Parathyroid adenoma (tissue), 2 donors: ENCODE results near the gene MUC4.

Source experiments
- H2AFZ ChIP-seq: fragments of 300-600 bp; sonication (generic); one replicate; pipeline ENCODE4 v1.7.0; 2017; ENCODE audit warnings: antibody characterized with exemption, mild to moderate bottlenecking
- H3K27ac ChIP-seq: fragments of 300-600 bp; sonication (generic); one replicate; pipeline ENCODE4 v1.7.0; 2017
- H3K27me3 ChIP-seq: fragments of 300-600 bp; sonication (generic); one replicate; pipeline ENCODE4 v1.7.0; 2017; ENCODE audit warnings: low read length; ENCODE audit not compliant: control insufficient read depth, insufficient read depth
- H3K36me3 ChIP-seq: fragments of 300-600 bp; sonication (generic); one replicate; pipeline ENCODE4 v1.7.0; 2017; ENCODE audit warnings: low read length; ENCODE audit not compliant: control insufficient read depth, insufficient read depth
- H3K4me1 ChIP-seq: fragments of 300-600 bp; sonication (generic); one replicate; pipeline ENCODE4 v1.7.0; 2017; ENCODE audit warnings: control low read depth
- H3K4me2 ChIP-seq: fragments of 300-600 bp; sonication (generic); one replicate; pipeline ENCODE4 v1.7.0; 2017; ENCODE audit warnings: low read length
- H3K4me3 ChIP-seq: fragments of 300-600 bp; sonication (generic); one replicate; pipeline ENCODE4 v1.7.0; 2017; ENCODE audit warnings: low read depth, low read length
- H3K79me2 ChIP-seq: fragments of 300-600 bp; sonication (generic); one replicate; pipeline ENCODE4 v1.7.0; 2017; ENCODE audit warnings: control low read depth
- H3K9ac ChIP-seq: fragments of 300-600 bp; sonication (generic); one replicate; pipeline ENCODE4 v1.7.0; 2017; ENCODE audit warnings: mild to moderate bottlenecking
- H3K9me3 ChIP-seq: fragments of 300-600 bp; sonication (generic); one replicate; pipeline ENCODE4 v1.7.0; 2017; ENCODE audit warnings: low read length; ENCODE audit not compliant: control insufficient read depth
- TF ChIP-seq, protein P1 (sequence below): fragments of 300-600 bp; sonication (generic); IDR thresholded peaks from one replicate; pipeline ENCODE4 v1.7.0; 2017; ENCODE audit warnings: antibody characterized with exemption, mild to moderate bottlenecking
- donor health status: primary hyperparathyroidism.

MUC4 gene

DNA sequence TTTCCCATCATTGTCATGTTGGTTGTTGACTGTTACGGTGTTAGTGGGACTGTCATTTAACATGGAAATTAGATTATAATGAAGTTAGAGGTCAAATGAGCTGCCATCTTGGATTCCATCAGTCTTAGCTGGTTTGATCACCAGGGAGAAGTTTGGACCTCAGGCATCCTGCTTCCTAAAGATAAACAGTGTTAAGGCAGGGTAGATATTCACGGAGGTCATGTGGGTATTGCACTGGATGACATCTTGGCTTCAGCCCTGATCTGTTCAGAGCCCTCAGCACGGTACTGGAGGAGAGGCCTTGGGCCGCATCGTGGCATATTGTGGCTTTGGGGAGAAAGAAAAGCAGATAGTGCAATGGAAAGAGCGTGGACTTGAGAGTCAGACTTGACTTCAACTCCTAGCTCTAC is 102.0 kb downstream of the MUC4 start:
- no peak overlapping the region for H3K27ac ChIP-seq
- H3K4me1 ChIP-seq = no peaks in the 10 kb centered on the region
- no peaks in the 10 kb centered on the region for H3K9me3 ChIP-seq
- H3K36me3 ChIP-seq = no peaks in the 10 kb centered on the region
- no peak overlapping the region for H3K9ac ChIP-seq
- peaks cover 3% of the 10 kb centered on the region for H3K79me2 ChIP-seq
- H2AFZ ChIP-seq = no peak overlapping the region
- TF ChIP-seq, protein P1, sequence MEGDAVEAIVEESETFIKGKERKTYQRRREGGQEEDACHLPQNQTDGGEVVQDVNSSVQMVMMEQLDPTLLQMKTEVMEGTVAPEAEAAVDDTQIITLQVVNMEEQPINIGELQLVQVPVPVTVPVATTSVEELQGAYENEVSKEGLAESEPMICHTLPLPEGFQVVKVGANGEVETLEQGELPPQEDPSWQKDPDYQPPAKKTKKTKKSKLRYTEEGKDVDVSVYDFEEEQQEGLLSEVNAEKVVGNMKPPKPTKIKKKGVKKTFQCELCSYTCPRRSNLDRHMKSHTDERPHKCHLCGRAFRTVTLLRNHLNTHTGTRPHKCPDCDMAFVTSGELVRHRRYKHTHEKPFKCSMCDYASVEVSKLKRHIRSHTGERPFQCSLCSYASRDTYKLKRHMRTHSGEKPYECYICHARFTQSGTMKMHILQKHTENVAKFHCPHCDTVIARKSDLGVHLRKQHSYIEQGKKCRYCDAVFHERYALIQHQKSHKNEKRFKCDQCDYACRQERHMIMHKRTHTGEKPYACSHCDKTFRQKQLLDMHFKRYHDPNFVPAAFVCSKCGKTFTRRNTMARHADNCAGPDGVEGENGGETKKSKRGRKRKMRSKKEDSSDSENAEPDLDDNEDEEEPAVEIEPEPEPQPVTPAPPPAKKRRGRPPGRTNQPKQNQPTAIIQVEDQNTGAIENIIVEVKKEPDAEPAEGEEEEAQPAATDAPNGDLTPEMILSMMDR = no peak
- no peak overlapping the region for H3K4me3 ChIP-seq
- H3K4me2 ChIP-seq = no peak overlapping the region
- H3K27me3 ChIP-seq = no peaks in the 10 kb centered on the region

DNA sequence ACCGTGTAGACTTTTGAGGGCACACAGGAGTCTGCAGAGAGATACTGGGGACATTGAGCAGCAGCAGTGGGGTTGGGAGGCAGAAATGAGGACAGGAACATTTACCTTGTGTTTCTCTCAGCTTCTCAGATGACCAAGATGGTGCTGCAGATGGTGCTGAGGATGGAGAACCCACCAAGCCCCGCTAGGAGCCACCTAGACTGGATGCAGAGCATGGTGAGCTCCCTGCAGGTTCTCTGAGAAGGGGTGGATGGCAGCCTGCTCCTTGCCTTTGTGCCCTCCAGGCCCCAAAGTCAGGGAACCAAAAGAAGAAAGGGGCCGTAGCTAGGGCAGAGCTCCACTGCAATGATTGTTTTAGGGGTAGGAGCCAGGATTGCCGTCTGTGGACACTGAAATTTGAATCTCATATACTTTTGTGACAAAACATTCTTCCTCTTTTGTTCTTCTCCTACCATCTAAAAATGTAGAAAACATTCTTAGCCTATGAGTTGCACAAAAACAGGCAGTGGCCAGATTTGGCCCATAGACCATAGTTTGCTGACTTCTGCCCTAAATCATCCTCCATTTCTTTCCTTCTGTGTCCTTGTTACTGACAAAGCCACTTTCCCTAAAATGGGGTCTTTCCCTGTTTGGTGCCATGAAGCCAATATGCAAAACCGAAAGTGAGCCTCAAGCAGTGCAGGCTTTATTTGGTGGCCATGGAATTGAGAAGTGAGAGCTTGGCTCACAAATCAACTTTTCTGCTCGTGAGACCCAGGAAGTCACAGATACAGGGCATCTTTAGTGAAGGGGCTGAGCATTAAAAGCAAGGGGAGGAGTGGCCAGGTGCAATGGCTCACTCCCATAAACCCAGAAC is 102.9 kb downstream of the MUC4 start:
- TF ChIP-seq, protein P1 = no peak
- Histone ChIP-seq H3K9ac (no peak overlapping the region), H3K36me3 (no peaks in the 10 kb centered on the region), H3K79me2 (peaks cover 3% of the 10 kb centered on the region), H3K4me1 (no peaks in the 10 kb centered on the region), H2AFZ (no peak overlapping the region), H3K9me3 (no peaks in the 10 kb centered on the region), H3K4me2 (no peak overlapping the region), H3K4me3 (no peak overlapping the region), H3K27me3 (no peaks in the 10 kb centered on the region), H3K27ac (no peak overlapping the region)

DNA sequence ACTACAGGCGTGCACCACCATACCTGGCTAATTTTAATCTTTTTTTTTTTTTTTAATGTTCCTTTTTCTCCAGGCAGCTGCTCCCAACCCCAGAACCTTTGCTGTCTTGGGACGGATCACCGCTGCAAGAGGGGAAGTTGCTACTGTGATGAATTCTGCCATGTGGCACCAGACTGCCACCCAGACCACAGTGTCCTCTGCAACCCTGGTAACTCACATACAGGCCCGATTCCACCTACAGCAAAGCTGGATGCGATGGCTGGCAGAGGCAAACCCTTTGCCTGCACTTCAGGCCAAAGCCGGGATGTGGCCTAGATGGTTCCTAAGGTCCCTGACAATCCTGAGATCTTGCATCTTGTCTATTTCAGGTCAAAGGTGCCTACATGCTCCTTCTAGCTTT is 103.7 kb downstream of the MUC4 start:
- Histone ChIP-seq H3K4me3 (no peak overlapping the region), H3K27me3 (no peaks in the 10 kb centered on the region), H3K9ac (no peak overlapping the region), H3K36me3 (no peaks in the 10 kb centered on the region), H3K4me2 (no peak overlapping the region), H3K4me1 (no peaks in the 10 kb centered on the region), H3K79me2 (peaks cover 3% of the 10 kb centered on the region), H2AFZ (no peak overlapping the region), H3K9me3 (no peaks in the 10 kb centered on the region), H3K27ac (no peak overlapping the region)
- TF ChIP-seq, protein P1 = no peak

DNA sequence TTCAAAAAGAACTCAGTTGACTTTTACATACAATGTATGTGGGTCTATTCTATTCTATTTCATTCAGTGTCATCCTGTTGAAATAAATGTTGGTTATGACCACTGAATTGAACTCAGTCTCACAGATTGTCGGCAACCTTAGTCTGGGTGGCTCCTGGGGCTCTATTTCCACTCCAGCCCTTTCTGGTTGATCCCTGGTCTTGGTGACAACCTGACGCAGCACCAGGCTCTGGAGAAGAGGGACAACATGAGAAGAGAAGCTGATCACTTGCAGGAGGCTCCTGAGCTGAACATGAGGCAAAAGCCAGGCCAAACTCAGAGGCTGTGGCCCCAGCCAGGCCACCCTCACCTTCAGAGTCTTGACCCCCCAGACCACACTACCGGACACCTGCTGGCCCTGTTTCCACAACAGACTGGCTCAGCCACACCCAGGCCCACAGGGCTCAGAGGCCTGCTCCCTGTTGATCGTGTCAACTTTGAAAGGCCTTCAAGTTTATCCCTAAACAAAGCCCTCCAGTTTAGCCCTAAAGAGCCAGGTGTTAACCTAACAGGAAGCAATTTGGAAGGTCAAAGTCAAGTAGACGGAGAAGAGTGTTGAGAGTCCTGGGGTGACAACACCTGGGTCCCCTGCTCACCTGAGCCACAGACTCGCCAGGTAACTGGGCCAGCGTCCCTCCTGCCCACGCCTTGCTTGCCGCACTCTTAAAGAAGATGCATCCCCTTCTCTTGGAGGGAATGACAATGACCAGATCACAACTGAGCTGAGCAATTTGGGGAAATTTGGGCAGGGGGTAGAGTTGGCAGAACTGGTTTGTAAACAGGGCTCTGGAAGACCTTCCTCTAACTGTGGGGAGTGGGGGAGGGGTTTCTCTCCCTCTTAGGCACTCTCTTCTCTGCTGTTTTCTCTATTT is 106.4 kb downstream of the MUC4 start:
- Histone ChIP-seq H3K27ac (no peak overlapping the region), H3K79me2 (no peaks in the 10 kb centered on the region), H3K4me1 (no peaks in the 10 kb centered on the region), H3K9ac (no peak overlapping the region), H3K27me3 (no peaks in the 10 kb centered on the region), H3K36me3 (no peaks in the 10 kb centered on the region), H3K4me3 (no peak overlapping the region), H3K4me2 (no peak overlapping the region), H2AFZ (no peak overlapping the region), H3K9me3 (no peaks in the 10 kb centered on the region)
- TF ChIP-seq, protein P1 = no peak
